ENCODE measurements around the gene IER3IP1. TPM values are rescaled to one million over a fixed set of nuclear protein-coding genes. Genes with fewer than 3 reads are reported as not detected.

The IER3IP1 gene, protein sequence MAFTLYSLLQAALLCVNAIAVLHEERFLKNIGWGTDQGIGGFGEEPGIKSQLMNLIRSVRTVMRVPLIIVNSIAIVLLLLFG
- total RNA-seq (2022; extraction: Qiagen RNA extraction): 18.3 to 31.5 TPM (median 20.7 TPM) in 5 replicates

DNA sequence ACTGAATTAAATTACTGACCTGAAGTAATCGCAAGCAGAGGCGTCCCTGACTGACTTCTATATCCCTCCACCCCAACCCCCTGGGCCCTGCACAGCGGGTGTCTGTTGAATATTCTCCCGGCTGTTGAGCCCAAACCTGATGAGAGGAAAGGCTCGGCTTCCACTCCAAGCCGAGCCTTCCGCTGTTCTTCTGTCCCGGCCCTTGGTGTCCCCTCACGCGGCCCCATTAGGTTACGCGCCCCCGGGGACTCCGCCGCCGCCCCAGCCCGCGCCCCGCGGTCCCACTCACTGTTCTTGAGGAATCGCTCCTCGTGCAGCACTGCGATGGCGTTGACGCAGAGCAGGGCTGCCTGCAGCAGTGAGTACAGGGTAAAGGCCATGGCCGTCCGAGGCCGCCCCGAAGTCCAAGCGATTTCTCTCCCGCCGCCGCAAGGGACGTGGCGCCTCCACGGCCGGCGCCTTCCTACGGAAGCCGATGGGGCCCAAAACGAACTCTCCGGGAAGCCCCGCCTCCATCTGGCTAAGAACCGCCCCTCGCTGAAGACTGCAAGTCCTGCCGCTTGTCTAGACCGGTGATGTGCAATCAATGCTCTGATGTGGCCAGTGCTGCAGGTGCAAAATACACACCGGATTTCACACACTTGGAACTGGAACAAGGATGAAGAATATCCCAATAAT is at the start of gene IER3IP1:
IER3IP1 (minus strand) TSS at position 467 of the 678 bp plus-strand sequence; CDS start at position 380, 87 bp downstream.

DNA sequence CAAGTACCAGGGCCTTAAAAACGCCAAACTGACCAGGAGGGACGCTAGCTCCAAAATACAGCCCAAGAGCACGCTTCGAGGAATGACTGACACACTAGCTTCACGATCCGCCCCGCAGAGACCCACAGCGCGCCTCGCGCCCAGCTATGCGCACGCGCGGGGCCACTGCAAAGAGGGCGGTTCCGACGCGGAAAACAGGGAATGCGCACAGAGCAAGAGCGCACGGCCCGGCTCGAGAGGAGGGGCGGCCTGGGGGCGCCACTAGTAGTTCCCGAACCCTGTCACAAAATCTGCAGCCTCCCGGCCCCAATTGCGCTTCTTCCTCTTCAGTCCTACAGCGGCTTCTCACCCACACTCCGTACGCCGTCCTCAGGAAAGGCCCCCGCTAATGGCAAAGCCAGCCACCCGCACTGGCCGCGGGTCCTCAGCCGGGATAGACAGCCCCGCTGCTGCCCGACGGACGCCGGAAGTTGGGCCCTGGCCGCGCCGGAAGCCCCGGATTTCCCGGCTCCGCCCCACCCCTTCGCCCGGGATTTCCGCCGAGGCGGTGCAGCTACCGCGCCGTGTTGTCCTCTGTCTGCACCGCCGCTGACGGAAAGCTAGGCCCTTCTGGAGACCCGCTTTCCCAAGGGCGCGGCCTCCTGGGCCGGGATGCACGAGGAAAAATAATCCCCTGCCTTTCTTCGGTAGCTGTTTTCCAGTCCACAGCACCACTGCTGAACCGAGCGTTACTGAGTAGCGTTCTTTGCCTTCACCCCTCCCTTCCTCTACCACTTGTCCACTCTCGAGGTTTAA is 25.9 kb downstream of the IER3IP1 start, which contains the start of gene HDHD2:
HDHD2 (minus strand) TSS at position 472 of the 795 bp plus-strand sequence. CDS start 14,061 bp downstream, outside the sequence.

Other genes starting within 250 kb of the IER3IP1 start
- gene ELOA2, start 140.7 kb downstream of the IER3IP1 start, total RNA-seq (2022; extraction: Qiagen RNA extraction): not detected in 5 replicates
- gene HDHD2, start 25.9 kb downstream of the IER3IP1 start, total RNA-seq (2022; extraction: Qiagen RNA extraction): 8.3 to 10.6 TPM (median 9.8 TPM) in 5 replicates
- not detected in 5 replicates for gene SKOR2, start 75.3 kb upstream of the IER3IP1 start, total RNA-seq (2022; extraction: Qiagen RNA extraction)

All from A549 treated with dexamethasone at 1 μM for 4 hours (cell line).